Smooth muscle cell (in vitro differentiated cells): Measurements from ENCODE around the gene ANKS6. TPM values are rescaled to one million over a fixed set of nuclear protein-coding genes. Genes with fewer than 3 reads are reported as not detected.

ENCODE experiments used
- DNase-seq: peaks from one replicate; lab custom pipeline; 2025; ENCODE audit not compliant: unreplicated experiment; lab: John Stamatoyannopoulos, UW
- H2AFZ ChIP-seq: fragments of 200-600 bp; sonication (generic); 2 replicates; pipeline ENCODE4 v1.6.0; 2016; ENCODE audit warnings: antibody characterized with exemption, low read depth, mild to moderate bottlenecking
- H3F3A ChIP-seq: fragments of 200-600 bp; sonication (generic); 2 replicates; pipeline ENCODE4 v1.6.0; 2017; ENCODE audit warnings: antibody characterized with exemption, low read depth
- H3K27ac ChIP-seq: fragments of 200-600 bp; sonication (generic); 2 replicates; pipeline ENCODE4 v1.5.1; 2016; ENCODE audit warnings: low read depth, mild to moderate bottlenecking
- H3K27me3 ChIP-seq: fragments of 200-600 bp; sonication (generic); 2 replicates; pipeline ENCODE4 v1.6.1; 2016; ENCODE audit warnings: low read depth, mild to moderate bottlenecking
- H3K36me3 ChIP-seq: fragments of 200-600 bp; sonication (generic); 2 replicates; pipeline ENCODE4 v1.5.1; 2016; ENCODE audit warnings: low read depth
- H3K4me1 ChIP-seq: fragments of 200-600 bp; sonication (generic); 2 replicates; pipeline ENCODE4 v1.5.1; 2016; ENCODE audit warnings: low read depth
- H3K4me2 ChIP-seq: fragments of 200-600 bp; sonication (generic); 2 replicates; pipeline ENCODE4 v1.6.0; 2016; ENCODE audit warnings: mild to moderate bottlenecking
- H3K4me3 ChIP-seq: fragments of 200-600 bp; sonication (generic); 2 replicates; pipeline ENCODE4 v1.5.1; 2016; ENCODE audit warnings: mild to moderate bottlenecking
- H3K79me2 ChIP-seq: fragments of 200-600 bp; sonication (generic); 2 replicates; pipeline ENCODE4 v1.6.0; 2016; ENCODE audit warnings: low read depth, mild to moderate bottlenecking
- H3K9ac ChIP-seq: fragments of 200-600 bp; sonication (generic); 2 replicates; pipeline ENCODE4 v1.6.0; 2016; ENCODE audit warnings: low read depth
- H3K9me3 ChIP-seq: fragments of 200-600 bp; sonication (generic); replicated peaks from 2 replicates; pipeline ENCODE4 v1.5.1; 2016; ENCODE audit warnings: low read depth
- H4K20me1 ChIP-seq: fragments of 200-600 bp; sonication (generic); 2 replicates; pipeline ENCODE4 v1.6.0; 2016; ENCODE audit warnings: low read depth
- CTCF ChIP-seq: fragments of 200-600 bp; sonication (generic); IDR thresholded peaks from 2 replicates; pipeline ENCODE4 v1.5.1; 2017; ENCODE audit warnings: borderline replicate concordance, mild to moderate bottlenecking, antibody characterized with exemption; ENCODE audit not compliant: insufficient read depth, poor library complexity, severe bottlenecking
- WGBS: methylation state at CpG from one replicate; pipeline ENCODE4 v1.1.7; 2016; ENCODE audit warnings: low lambda C conversion rate; 5-methylcytosine and 5-hydroxymethylcytosine counted together
- polyA plus RNA-seq: library from polyadenylated mRNA; unstranded; fragments of >200 nt; fragmentation: Nextera tagmentation; extraction: Ambion mirVana; gene quantifications from 2 replicates; pipeline ENCODE4 v1.2.1, GENCODE V29; 2016
- total RNA-seq: library from RNA; depleted of rRNA; stranded (reverse); fragments of >200 nt; gene quantifications from 2 replicates; pipeline ENCODE4 v1.2.3, GENCODE V29; 2014

ANKS6 gene
- total and polyA plus RNA-seq, 2 experiments from 2014 or later, result 10.5 to 13.6 TPM

DNA sequence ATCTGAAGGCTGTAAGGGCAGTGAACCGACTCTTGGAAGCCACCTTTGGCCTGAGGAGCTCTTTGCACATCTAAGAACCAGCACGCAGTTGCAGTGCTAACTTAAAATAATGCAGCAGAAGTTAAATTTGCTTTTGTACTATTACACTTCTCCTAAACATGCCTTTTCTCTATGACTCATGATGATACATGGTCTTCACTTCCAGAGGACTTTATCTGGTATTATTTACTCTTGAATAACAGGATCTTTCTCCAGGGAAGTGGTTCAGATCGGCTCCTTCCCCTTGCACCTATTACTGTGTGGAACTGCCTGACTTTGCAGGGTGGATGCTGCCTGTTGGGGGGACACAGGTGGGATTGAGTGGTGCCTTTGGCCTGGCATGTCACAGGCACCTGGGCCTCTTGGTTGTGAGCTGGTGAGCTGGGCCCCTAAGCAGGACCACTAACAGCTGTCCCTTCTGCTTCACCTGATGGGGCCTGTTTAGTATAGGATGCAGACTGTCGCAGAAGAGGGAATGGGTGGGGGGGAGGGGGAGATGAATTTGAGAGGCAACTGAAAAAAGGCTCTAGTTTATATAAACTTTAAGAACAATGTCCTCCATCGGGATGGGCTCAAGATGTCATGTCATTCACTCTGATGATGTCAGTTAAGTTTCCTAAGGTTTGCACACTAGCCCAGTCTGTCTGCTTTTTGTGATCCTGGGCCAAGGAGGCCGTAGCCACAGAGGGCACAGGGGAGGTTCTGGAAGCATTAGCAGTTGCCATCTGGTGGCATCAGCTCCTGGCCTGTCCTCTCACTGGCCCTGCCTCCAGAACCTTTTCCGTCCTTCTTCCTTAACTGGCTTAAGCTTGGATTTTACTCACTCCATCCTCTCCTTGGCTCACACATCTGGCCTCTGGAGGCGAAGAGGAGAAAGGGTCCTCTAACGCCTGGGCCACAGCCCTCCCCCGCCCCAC lies 53.8 kb downstream of the ANKS6 start:
- Histone ChIP-seq H2AFZ (no peak overlapping the region), H3F3A (no peaks in the 10 kb centered on the region), H3K79me2 (no peaks in the 10 kb centered on the region), H3K9ac (no peak overlapping the region), H3K36me3 (peaks cover 2% of the 10 kb centered on the region), H3K27ac (no peak overlapping the region), H3K4me2 (no peak overlapping the region), H4K20me1 (no peaks in the 10 kb centered on the region), H3K4me3 (no peak overlapping the region), H3K27me3 (no peaks in the 10 kb centered on the region), H3K9me3 (no peaks in the 10 kb centered on the region), H3K4me1 (no peaks in the 10 kb centered on the region)
- no peak for TF ChIP-seq CTCF
- 96% methylated on average over 6 of the region's 10 CpGs for WGBS
- DNase-seq, result no peak

- WGBS, result 94% methylated on average over 8 of the region's 8 CpGs
- Histone ChIP-seq H3K4me2 (no peak overlapping the region), H3K4me3 (no peak overlapping the region), H2AFZ (no peak overlapping the region), H3K4me1 (no peaks in the 10 kb centered on the region), H4K20me1 (no peaks in the 10 kb centered on the region), H3K27ac (no peak overlapping the region), H3F3A (no peaks in the 10 kb centered on the region), H3K27me3 (no peaks in the 10 kb centered on the region), H3K9me3 (no peaks in the 10 kb centered on the region), H3K9ac (no peak overlapping the region), H3K79me2 (no peaks in the 10 kb centered on the region), H3K36me3 (peaks cover 3% of the 10 kb centered on the region)
- no peak for TF ChIP-seq CTCF
- no peak for DNase-seq
These were observed 56.0 kb downstream of the ANKS6 start for GRCh38 chr9:98740226-98740881.

DNA sequence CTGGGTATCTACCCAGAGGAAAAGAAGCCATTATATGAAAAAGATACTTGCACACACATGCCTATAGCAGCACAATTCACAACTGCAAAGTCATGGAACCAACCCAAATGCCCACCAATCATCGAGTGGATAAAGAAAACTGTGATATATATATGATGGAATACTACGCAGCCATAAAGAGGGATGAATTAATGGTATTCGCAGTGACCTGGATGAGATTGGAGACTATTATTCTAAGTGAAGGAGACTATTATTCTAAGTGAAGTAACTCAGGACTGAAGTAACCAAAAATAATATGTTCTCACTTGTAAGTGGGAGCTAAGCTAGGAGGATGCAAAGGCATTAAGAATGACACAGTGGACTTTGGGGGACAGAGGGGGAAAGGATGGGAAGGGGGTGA lies 57.6 kb downstream of the ANKS6 start:
- no peaks in the 10 kb centered on the region for H4K20me1 ChIP-seq
- no peaks in the 10 kb centered on the region for H3K4me1 ChIP-seq
- no peak overlapping the region for H2AFZ ChIP-seq
- H3K79me2 ChIP-seq, result no peaks in the 10 kb centered on the region
- no peak overlapping the region for H3K9ac ChIP-seq
- no peaks in the 10 kb centered on the region for H3K27me3 ChIP-seq
- DNase-seq, result no peak
- no peak for TF ChIP-seq CTCF
- no peak overlapping the region for H3K4me3 ChIP-seq
- no peaks in the 10 kb centered on the region for H3K9me3 ChIP-seq
- H3K4me2 ChIP-seq, result no peak overlapping the region
- peaks cover 3% of the 10 kb centered on the region for H3K36me3 ChIP-seq
- no peaks in the 10 kb centered on the region for H3F3A ChIP-seq
- 96% methylated on average over 3 of the region's 3 CpGs for WGBS
- no peak overlapping the region for H3K27ac ChIP-seq
